Vagina (tissue), 2 donors: Measurements from ENCODE around the gene ADSS2. TPM values are rescaled to one million over a fixed set of nuclear protein-coding genes. Genes with fewer than 3 reads are reported as not detected.
"Not testable (repeated sequence)": the region's sequence is repeated elsewhere in the genome, so short reads cannot be mapped to it uniquely, and the experiment has no call there.

Source experiments
- DNase-seq, 2 donors: peaks; one replicate each; pipeline ENCODE4 v3.0.0-alpha.2; 2017; ENCODE audit errors: extremely low spot score in 2 of 2
- H3K27ac ChIP-seq: fragments of 200-600 bp; sonication (generic); one replicate; pipeline ENCODE4 v1.5.1; 2019
- H3K27me3 ChIP-seq: fragments of 200-600 bp; sonication (generic); one replicate; pipeline ENCODE4 v1.5.1; 2019
- H3K36me3 ChIP-seq, 2 donors: fragments of 200-600 bp; sonication (generic); one replicate each; pipeline ENCODE4 v1.5.1; 2017 to 2019
- H3K4me1 ChIP-seq: fragments of 200-600 bp; sonication (generic); one replicate; pipeline ENCODE4 v1.5.1; 2019
- H3K4me3 ChIP-seq, 2 donors: fragments of 200-600 bp; sonication (generic); 1 replicate in 1 of 2; 2 replicates in 1 of 2; pipeline ENCODE4 v1.5.1; 2016 to 2019
- H3K9me3 ChIP-seq: fragments of 200-600 bp; sonication (generic); one replicate; pipeline ENCODE4 v1.5.1; 2019
- POLR2A ChIP-seq, 2 donors: fragments of 450-650 bp; IDR thresholded peaks; one replicate each; pipeline ENCODE4 v1.6.1; 2017; ENCODE audit warnings: antibody characterized with exemption in 2 of 2, mild to moderate bottlenecking in 2 of 2, moderate library complexity in 2 of 2
- POLR2AphosphoS5 ChIP-seq, 2 donors: sonication (generic); formaldehyde crosslinking; IDR thresholded peaks; one replicate each; pipeline ENCODE4 v1.9.0; 2017; ENCODE audit warnings: antibody characterized with exemption in 2 of 2, mild to moderate bottlenecking in 2 of 2, low read depth in 1 of 2; ENCODE audit not compliant: insufficient read depth in 1 of 2
- intact Hi-C: fragments of 100-400 bp; cut with DNase I; formaldehyde crosslinking; loops from one replicate; pipeline ENCODE4 v1.15.1; 2023
- total RNA-seq: library from RNA; depleted of rRNA; stranded (reverse); fragments of >200 nt; gene quantifications from one replicate; pipeline ENCODE4 v1.2.3, GENCODE V29; 2016
- TF ChIP-seq, protein P1 (sequence below), 3 experiments: fragments of 450-650 bp in 2 of 3; fragments of 200-600 bp in 1 of 3; sonication (generic) in 1 of 3; IDR thresholded peaks; one replicate each; pipeline ENCODE4 v1.5.1; 2017 to 2019; ENCODE audit warnings: antibody characterized with exemption in 3 of 3, mild to moderate bottlenecking in 2 of 3, moderate library complexity in 2 of 3

Gene ADSS2
- total RNA-seq, 1 donor from 2014 or later, result 38.1 TPM

DNA sequence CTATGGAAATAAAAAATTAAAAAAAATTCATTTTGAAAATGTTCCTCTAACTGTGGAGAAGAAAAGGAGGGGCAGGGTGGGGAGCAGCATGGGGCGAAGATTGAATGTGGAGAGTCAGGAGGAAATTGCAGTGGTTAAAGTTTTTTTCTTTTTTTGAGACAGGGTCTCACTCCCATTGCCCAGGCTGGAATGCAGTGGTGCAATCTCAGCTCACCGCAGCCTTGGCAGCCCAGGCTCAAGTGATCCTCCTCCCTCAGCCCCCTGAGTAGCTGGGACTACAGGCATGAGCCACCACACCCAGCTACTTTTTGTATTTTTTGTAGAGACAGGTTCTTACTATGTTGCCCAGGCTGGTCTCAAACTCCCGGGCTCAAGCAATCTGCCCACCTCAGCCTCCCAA, 67.6 kb downstream of the ADSS2 start:
- Histone ChIP-seq H3K36me3 (no peaks in the 10 kb centered on the region), H3K27ac (no peak overlapping the region), H3K27me3 (no peaks in the 10 kb centered on the region), H3K4me1 (no peaks in the 10 kb centered on the region), H3K9me3 (no peaks in the 10 kb centered on the region), H3K4me3 (no peak overlapping the region)
- TF ChIP-seq, protein P1, sequence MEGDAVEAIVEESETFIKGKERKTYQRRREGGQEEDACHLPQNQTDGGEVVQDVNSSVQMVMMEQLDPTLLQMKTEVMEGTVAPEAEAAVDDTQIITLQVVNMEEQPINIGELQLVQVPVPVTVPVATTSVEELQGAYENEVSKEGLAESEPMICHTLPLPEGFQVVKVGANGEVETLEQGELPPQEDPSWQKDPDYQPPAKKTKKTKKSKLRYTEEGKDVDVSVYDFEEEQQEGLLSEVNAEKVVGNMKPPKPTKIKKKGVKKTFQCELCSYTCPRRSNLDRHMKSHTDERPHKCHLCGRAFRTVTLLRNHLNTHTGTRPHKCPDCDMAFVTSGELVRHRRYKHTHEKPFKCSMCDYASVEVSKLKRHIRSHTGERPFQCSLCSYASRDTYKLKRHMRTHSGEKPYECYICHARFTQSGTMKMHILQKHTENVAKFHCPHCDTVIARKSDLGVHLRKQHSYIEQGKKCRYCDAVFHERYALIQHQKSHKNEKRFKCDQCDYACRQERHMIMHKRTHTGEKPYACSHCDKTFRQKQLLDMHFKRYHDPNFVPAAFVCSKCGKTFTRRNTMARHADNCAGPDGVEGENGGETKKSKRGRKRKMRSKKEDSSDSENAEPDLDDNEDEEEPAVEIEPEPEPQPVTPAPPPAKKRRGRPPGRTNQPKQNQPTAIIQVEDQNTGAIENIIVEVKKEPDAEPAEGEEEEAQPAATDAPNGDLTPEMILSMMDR (IDR thresholded peaks at IDR 0.05), result no peak
- TF ChIP-seq POLR2AphosphoS5 (IDR thresholded peaks at IDR 0.05; ENCODE audit: insufficient read depth in 1 of 2, low read depth in 1 of 2) (no peak), POLR2A (IDR thresholded peaks at IDR 0.05) (no peak)
- peak in 1 of 2 donors; percentile 3 for DNase-seq
- intact Hi-C loops, result no loop called here

DNA sequence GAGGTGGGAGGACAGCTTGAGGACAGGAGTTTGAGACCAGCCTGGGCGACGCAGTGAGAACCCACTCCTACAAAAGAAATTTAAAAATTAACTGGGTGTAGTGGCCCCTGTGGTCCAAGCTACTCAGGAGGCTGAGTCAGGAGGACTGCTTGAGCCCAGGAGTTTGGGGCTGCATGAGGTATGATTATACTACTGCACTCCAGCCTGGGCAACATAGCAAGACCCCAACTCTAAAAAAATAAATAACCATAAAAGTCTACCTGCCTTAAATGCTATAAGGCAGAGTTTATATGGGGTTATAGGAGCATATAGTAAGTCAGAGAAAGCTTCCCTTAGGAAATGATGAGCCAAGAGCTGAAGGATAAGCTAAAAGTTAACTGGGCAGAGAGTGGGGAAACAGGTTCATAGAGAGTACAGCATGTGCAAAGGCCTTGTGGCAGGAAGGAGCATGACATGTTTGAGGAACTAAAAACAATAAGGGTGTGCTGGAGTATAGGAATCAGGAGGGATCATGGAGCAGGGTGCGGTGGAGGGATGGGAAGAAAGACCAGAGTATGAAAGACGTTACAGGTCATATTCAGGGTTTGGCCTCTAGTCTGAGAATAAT, 68.3 kb downstream of the ADSS2 start:
- DNase-seq, result peak in 1 of 2 donors; percentile 11
- Histone ChIP-seq H3K27me3 (no peaks in the 10 kb centered on the region), H3K27ac (no peak overlapping the region), H3K4me3 (no peak overlapping the region), H3K36me3 (no peaks in the 10 kb centered on the region), H3K4me1 (no peaks in the 10 kb centered on the region), H3K9me3 (no peaks in the 10 kb centered on the region)
- intact Hi-C loops, result no loop called here
- TF ChIP-seq POLR2A (IDR thresholded peaks at IDR 0.05) (no peak), POLR2AphosphoS5 (IDR thresholded peaks at IDR 0.05; ENCODE audit: insufficient read depth in 1 of 2, low read depth in 1 of 2) (no peak)
- TF ChIP-seq, protein P1 (IDR thresholded peaks at IDR 0.05), result no peak

DNA sequence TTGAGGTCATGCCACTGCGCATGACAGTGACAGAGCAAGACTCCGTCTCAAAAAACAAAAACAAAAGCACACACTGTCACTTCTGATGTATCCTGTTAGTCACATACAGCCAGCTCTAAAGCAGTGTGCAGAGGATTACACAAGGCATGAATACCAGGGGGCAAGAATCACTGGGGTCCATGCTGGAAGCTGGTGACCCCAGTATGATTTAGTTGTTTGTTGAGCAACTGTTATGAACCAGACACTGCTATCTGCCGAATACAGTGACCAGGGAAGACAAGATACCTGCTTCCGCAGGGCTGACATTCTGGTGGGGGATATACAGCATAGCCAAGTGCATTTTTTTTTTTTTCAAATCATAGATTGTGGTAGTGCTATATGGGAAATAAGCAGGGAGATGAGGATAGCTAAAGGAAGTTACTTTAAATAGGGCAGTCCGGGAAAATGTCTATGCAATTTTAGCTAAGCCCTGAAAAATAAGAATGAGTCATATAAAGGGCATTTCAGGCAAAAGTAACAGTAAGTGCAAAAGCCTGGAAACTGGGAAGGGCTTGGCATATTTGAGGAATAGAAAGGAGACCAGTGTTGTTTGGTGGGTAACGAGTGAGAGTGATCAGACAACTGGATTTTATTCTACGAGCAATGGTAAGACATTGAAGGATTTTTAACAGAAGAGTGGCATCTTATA, 69.7 kb downstream of the ADSS2 start:
- Histone ChIP-seq H3K27ac (no peak overlapping the region), H3K9me3 (no peaks in the 10 kb centered on the region), H3K27me3 (no peaks in the 10 kb centered on the region), H3K36me3 (no peaks in the 10 kb centered on the region), H3K4me1 (no peaks in the 10 kb centered on the region), H3K4me3 (no peak overlapping the region)
- intact Hi-C loops, result no loop called here
- TF ChIP-seq, protein P1 (IDR thresholded peaks at IDR 0.05), result no peak
- TF ChIP-seq POLR2A (IDR thresholded peaks at IDR 0.05), result no peak
- TF ChIP-seq POLR2AphosphoS5 (IDR thresholded peaks at IDR 0.05; ENCODE audit: insufficient read depth in 1 of 2, low read depth in 1 of 2), result no peak
- no peak for DNase-seq

DNA sequence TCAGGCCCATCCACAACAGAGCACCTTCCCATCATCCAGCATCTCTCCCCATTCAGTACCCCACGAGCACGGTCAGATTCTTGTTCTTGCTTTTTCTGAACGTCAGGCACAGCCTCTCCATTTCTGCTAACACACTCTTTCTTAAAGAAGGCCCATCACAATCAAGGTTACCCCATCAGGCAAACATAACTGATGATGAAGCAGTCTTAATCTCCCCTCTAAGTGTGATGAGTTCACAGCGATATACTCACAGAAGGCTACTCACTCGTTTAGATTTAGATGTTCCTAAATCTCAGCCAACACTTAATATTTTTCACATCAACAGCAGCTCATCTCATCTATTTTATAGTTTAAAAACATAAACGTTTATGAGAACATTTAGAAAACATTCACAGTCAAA, 75.6 kb downstream of the ADSS2 start:
- H3K4me3 ChIP-seq, result no peak overlapping the region
- TF ChIP-seq POLR2AphosphoS5 (IDR thresholded peaks at IDR 0.05; ENCODE audit: insufficient read depth in 1 of 2, low read depth in 1 of 2) (no peak), POLR2A (IDR thresholded peaks at IDR 0.05) (no peak)
- TF ChIP-seq, protein P1 (IDR thresholded peaks at IDR 0.05), result no peak
- H3K27me3 ChIP-seq, result no peaks in the 10 kb centered on the region
- H3K27ac ChIP-seq, result no peak overlapping the region
- intact Hi-C loops, result no loop called here
- no peaks in the 10 kb centered on the region for H3K4me1 ChIP-seq
- no peaks in the 10 kb centered on the region for H3K9me3 ChIP-seq
- H3K36me3 ChIP-seq, result no peaks in the 10 kb centered on the region
- DNase-seq, result no peak

DNA sequence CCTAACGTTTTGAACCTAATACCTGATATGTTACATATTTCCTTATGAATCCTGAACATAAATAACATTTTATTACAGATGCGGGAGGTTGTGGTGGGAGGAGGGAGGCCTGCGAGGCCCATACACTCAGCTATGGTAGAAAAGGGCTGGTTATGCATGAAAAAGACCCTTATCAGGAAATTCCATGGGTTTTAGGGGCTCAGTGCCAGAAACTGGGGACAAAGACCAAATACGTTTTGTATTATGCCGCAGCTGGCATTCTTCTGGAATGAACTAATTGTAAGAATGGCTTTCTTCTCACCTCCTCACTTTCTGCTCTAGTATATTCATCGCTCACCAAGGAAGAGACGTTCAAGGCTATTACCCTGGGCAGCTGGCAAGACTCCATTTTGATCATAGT, 76.7 kb downstream of the ADSS2 start:
- H3K27me3 ChIP-seq, result no peaks in the 10 kb centered on the region
- H3K27ac ChIP-seq, result no peak overlapping the region
- TF ChIP-seq POLR2A (IDR thresholded peaks at IDR 0.05) (no peak), POLR2AphosphoS5 (IDR thresholded peaks at IDR 0.05; ENCODE audit: insufficient read depth in 1 of 2, low read depth in 1 of 2) (no peak)
- TF ChIP-seq, protein P1 (IDR thresholded peaks at IDR 0.05), result no peak
- no peaks in the 10 kb centered on the region for H3K9me3 ChIP-seq
- no peak for DNase-seq
- no peaks in the 10 kb centered on the region for H3K4me1 ChIP-seq
- intact Hi-C loops, result no loop called here
- no peaks in the 10 kb centered on the region for H3K36me3 ChIP-seq
- no peak overlapping the region for H3K4me3 ChIP-seq

DNA sequence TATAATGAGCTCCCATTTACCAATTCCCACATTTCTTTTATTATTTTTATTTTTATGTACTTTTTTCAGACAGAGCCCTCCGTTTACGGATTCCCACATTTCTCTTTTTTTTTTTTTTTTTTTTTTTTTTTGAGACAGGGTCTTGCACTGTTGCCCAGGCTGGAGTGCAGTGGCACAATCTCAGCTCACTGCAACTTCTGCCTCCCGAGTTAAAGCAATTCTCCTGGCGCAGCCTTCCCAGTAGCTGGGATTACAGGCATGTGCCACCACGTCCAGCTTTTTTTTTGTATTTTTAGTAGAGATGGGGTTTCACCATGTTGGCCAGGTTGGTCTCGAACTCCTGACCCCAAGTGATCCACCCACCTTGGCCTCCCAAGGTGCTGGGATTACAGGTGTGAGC, 77.2 kb downstream of the ADSS2 start:
- intact Hi-C loops, DNase-seq, H3K36me3 ChIP-seq, H3K4me3 ChIP-seq, H3K27ac ChIP-seq, H3K27me3 ChIP-seq, H3K9me3 ChIP-seq, H3K4me1 ChIP-seq: not testable (repeated sequence)
